Stomach (tissue), 4 donors: ENCODE data around the gene GHRHR.

Source experiments
- CTCF ChIP-seq, 7 experiments: fragments of 450-650 bp in 4 of 7; fragments of 200-600 bp in 3 of 7; sonication (generic) in 3 of 7; IDR thresholded peaks; one replicate each; pipeline ENCODE4 v1.5.1; 2016 to 2019; ENCODE audit warnings: antibody characterized with exemption in 7 of 7, control low read depth in 2 of 7, mild to moderate bottlenecking in 1 of 7
- EP300 ChIP-seq: sonication (generic); formaldehyde crosslinking; IDR thresholded peaks from one replicate; pipeline ENCODE4 v1.6.1; 2017; ENCODE audit warnings: antibody characterized with exemption
- POLR2A ChIP-seq, 4 donors: fragments of 450-650 bp; IDR thresholded peaks; one replicate each; pipeline ENCODE4 v1.6.1; 2016; ENCODE audit warnings: antibody characterized with exemption in 4 of 4, control low read depth in 2 of 4, mild to moderate bottlenecking in 1 of 4, moderate library complexity in 1 of 4

- no peak for TF ChIP-seq CTCF (IDR thresholded peaks at IDR 0.05)
- no peak for TF ChIP-seq EP300
- no peak for TF ChIP-seq POLR2A (IDR thresholded peaks at IDR 0.05)
Measured at GRCh38 chr7:30997316-30997715, 33.6 kb downstream of the GHRHR start.
